Adrenal gland (tissue), 12 donors: ENCODE measurements around the gene PCDHGA6. TPM values are rescaled to one million over a fixed set of nuclear protein-coding genes. Genes with fewer than 3 reads are reported as not detected.
"Not testable (repeated sequence)": the region's sequence is repeated elsewhere in the genome, so short reads cannot be mapped to it uniquely, and the experiment has no call there.

ENCODE experiments used
- DNase-seq, 7 donors: peaks; one replicate each; pipeline ENCODE4 v3.0.0-alpha.2; 2019 to 2020
- H3K27ac ChIP-seq, 5 donors: fragments of 200-600 bp; sonication (generic) in 4 of 5; 1 replicate in 3 of 5; 2 replicates in 2 of 5; pipeline versions ENCODE4 v1.5.1 to v1.8.0; 2016 to 2020; ENCODE audit warnings: mild to moderate bottlenecking in 1 of 5
- H3K27me3 ChIP-seq: fragments of 200-600 bp; 2 replicates; pipeline ENCODE4 v1.8.0; 2021
- H3K36me3 ChIP-seq, 2 donors: fragments of 200-600 bp; replicated peaks in 1 of 2; 1 replicate in 1 of 2; 2 replicates in 1 of 2; pipeline versions ENCODE4 v1.5.1 to v1.8.0; 2018 to 2022
- H3K4me1 ChIP-seq, 2 donors: fragments of 200-600 bp; replicated peaks in 1 of 2; 1 replicate in 1 of 2; 2 replicates in 1 of 2; pipeline versions ENCODE4 v1.5.1 to v1.8.0; 2018 to 2021
- H3K4me3 ChIP-seq, 4 donors: fragments of 200-600 bp; sonication (generic) in 3 of 4; one replicate each; pipeline ENCODE4 v1.5.1; 2016 to 2018
- H3K9me3 ChIP-seq, 3 donors: fragments of 200-600 bp; sonication (generic) in 1 of 3; replicated peaks in 1 of 3; 1 replicate in 2 of 3; 2 replicates in 1 of 3; pipeline versions ENCODE4 v1.5.1 to v1.8.0; 2016 to 2021
- POLR2A ChIP-seq, 2 donors: fragments of 450-650 bp; IDR thresholded peaks; one replicate each; pipeline ENCODE4 v1.6.1; 2017; ENCODE audit warnings: antibody characterized with exemption in 2 of 2, mild to moderate bottlenecking in 2 of 2, moderate library complexity in 1 of 2
- WGBS, 4 donors: extraction: QIAGEN DNeasy Blood & Tissue Kit in 2 of 4; methylation state at CpG; one replicate each; pipeline versions ENCODE4 v1.1.5 to v1.1.7; 2013 to 2017; 5-methylcytosine and 5-hydroxymethylcytosine counted together
- intact Hi-C, 2 donors: fragments of 100-400 bp; cut with DNase I; formaldehyde crosslinking; loops; one replicate each; pipeline versions ENCODE4 v1.14.1 to v1.15.0; 2022 to 2023
- polyA plus RNA-seq, 3 donors: library from polyadenylated mRNA; stranded (reverse); fragments of 200-250 nt in 2 of 3; fragments of 350-450 nt in 1 of 3; fragmentation: Illumina TruSeq in 1 of 3; extraction: RNeasy Lipid Tissue Mini Kit (QIAGEN cat#74804) in 1 of 3; gene quantifications; one replicate each; pipeline ENCODE4 v1.2.3, GENCODE V29; 2013 to 2014
- total RNA-seq, 9 donors: library from RNA; depleted of rRNA in 4 of 9; stranded (reverse); fragments of >200 nt in 4 of 9; fragments of 120-200 nt in 1 of 9; fragmentation: NEBNext Ultra II Directional in 1 of 9; extraction: Animal tissue kit (Norgen Biotek cat#: 25700) in 1 of 9; gene quantifications; one replicate each; pipeline versions ENCODE4 v1.1.0 to v1.2.4, GENCODE V29; 2013 to 2023
- TF ChIP-seq, protein P1 (sequence below), 6 experiments: fragments of 450-650 bp in 4 of 6; fragments of 200-600 bp in 2 of 6; sonication (generic) in 1 of 6; IDR thresholded peaks; 1 replicate in 5 of 6; 2 replicates in 1 of 6; pipeline versions ENCODE4 v1.5.1 to v1.8.0; 2016 to 2021; ENCODE audit warnings: antibody characterized with exemption in 6 of 6, mild to moderate bottlenecking in 2 of 6, moderate library complexity in 1 of 6
- donor health status: healthy with polysubstance abuse.
- donor health status: Bipolar disorder and iron deficiency.
- donor health status: DM: yes; HTN: yes; CAD: no.
- donor health status: DM: no; HTN: no; CAD: no.
- donor health status: DM: no; HTN: no; CAD: no.
- donor health status: DM: yes; HTN: yes; CAD: no.

The PCDHGA6 gene
- total and polyA plus RNA-seq, 12 donors = 0.57 to 6.6 (median 2.8) TPM

DNA sequence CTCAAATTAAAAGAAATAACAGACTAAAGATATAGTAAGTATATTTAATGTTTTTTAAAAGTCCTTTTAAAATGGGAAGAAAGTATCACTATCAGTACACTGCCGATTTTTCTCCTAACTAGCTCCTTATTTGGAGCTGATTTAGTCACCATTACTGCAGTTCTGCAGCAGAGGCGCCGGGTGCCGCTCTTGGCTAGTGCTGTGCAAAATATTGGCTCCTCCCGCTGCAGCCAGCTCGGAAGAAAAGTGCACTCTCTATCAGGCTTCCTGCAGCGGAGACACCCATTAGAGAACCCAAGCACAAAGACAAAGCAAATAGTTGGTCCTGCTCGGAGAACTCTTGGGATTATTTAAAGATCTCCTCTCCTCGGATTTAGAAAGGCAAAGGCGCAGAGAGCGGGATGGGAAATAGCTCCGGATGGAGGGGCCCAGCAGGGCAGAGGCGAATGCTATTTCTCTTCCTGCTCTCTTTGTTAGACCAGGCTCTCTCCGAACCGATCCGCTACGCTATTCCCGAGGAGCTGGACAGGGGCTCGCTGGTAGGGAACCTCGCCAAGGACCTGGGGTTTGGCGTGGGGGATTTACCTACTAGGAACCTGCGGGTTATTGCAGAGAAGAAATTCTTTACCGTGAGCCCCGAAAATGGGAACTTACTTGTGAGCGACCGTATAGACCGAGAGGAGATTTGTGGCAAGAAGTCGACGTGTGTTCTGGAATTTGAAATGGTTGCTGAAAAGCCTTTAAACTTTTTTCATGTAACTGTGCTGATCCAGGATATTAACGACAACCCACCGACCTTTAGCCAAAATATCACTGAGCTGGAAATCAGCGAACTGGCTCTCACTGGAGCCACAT lies 3.5 kb upstream of the PCDHGA6 start, which contains the start of gene PCDHGB3:
Gene PCDHGB3, plus strand, starts transcription at position 249 of the 855 bp plus-strand sequence. Its CDS starts 153 bp downstream, at position 402.
- H3K27ac ChIP-seq = no peak within 1 kb of the TSS
- H3K4me1 ChIP-seq = no peaks in the 10 kb centered on the region
- H3K36me3 ChIP-seq = no peaks in the 10 kb centered on the region
- H3K9me3 ChIP-seq = peaks cover 4 to 51% (median 4%) of the 10 kb centered on the region in 3 donors
- 13 to 25% (median 18%) methylated on average over 29 to 32 of the region's 32 CpGs for WGBS, 4 donors
- H3K4me3 ChIP-seq = peak within 1 kb of the TSS in 1 of 4 donors; percentile 34
- intact Hi-C loops = no loop called here
- no peaks in the 10 kb centered on the region for H3K27me3 ChIP-seq
- TF ChIP-seq POLR2A (IDR thresholded peaks at IDR 0.05) = no peak
- TF ChIP-seq, protein P1, sequence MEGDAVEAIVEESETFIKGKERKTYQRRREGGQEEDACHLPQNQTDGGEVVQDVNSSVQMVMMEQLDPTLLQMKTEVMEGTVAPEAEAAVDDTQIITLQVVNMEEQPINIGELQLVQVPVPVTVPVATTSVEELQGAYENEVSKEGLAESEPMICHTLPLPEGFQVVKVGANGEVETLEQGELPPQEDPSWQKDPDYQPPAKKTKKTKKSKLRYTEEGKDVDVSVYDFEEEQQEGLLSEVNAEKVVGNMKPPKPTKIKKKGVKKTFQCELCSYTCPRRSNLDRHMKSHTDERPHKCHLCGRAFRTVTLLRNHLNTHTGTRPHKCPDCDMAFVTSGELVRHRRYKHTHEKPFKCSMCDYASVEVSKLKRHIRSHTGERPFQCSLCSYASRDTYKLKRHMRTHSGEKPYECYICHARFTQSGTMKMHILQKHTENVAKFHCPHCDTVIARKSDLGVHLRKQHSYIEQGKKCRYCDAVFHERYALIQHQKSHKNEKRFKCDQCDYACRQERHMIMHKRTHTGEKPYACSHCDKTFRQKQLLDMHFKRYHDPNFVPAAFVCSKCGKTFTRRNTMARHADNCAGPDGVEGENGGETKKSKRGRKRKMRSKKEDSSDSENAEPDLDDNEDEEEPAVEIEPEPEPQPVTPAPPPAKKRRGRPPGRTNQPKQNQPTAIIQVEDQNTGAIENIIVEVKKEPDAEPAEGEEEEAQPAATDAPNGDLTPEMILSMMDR (IDR thresholded peaks at IDR 0.05) = peak in 3 of 6 experiments; percentile 25 to 31 (median 25)
- peak in 2 of 7 donors; percentile 23 to 29 for DNase-seq

DNA sequence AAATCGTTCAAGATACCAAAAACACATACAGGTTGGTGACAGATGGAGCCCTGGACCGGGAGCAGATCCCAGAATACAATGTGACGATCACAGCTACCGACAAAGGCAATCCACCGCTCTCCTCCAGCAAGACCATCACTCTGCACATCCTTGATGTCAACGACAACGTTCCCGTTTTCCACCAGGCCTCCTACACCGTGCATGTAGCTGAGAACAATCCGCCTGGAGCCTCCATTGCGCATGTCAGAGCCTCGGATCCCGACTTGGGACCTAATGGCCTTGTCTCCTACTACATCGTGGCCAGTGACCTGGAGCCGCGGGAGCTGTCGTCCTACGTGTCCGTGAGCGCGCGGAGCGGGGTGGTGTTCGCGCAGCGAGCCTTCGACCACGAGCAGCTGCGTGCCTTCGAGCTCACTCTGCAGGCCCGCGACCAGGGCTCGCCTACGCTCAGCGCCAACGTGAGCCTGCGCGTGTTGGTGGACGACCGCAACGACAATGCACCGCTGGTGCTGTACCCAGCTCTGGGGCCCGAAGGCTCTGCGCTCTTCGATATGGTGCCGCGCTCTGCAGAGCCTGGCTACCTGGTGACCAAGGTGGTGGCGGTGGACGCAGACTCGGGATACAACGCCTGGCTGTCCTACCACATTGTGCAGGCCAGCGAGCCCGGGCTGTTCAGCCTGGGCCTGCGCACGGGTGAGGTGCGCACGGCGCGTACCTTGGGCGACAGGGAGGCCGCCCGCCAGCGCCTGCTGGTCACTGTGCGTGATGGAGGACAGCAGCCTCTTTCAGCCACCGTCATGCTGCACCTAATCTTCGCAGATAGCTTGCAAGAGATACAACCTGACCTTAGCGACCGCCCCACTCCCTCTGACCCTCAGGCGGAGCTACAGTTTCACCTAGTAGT lies 1.9 kb upstream of the PCDHGA6 start:
- no peak overlapping the region for H3K27ac ChIP-seq
- H3K9me3 ChIP-seq = peaks cover 2 to 37% (median 4%) of the 10 kb centered on the region in 3 donors
- no peak overlapping the region for H3K4me3 ChIP-seq
- H3K4me1 ChIP-seq = no peaks in the 10 kb centered on the region
- DNase-seq = no peak
- TF ChIP-seq, protein P1 (IDR thresholded peaks at IDR 0.05) = no peak
- no peak for TF ChIP-seq POLR2A (IDR thresholded peaks at IDR 0.05)
- H3K27me3 ChIP-seq = no peaks in the 10 kb centered on the region
- 26 to 32% (median 27%) methylated on average over 8 to 69 of the region's 69 CpGs for WGBS, 4 donors
- H3K36me3 ChIP-seq = no peaks in the 10 kb centered on the region
- intact Hi-C loops = no loop called here

DNA sequence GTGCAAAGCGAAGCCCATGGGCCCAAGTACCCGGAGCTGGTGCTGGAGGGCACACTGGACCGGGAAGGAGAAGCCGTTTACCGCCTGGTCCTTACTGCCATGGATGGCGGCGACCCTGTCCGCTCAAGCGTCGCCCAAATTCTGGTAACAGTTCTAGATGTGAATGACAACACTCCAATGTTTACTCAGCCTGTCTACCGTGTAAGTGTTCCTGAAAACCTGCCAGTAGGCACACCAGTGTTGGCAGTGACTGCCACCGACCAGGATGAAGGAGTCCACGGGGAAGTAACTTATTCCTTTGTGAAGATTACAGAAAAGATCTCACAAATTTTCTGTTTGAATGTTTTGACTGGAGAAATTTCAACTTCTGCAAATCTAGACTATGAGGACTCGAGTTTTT lies 936 bp downstream of the PCDHGA6 start:
- no peaks in the 10 kb centered on the region for H3K36me3 ChIP-seq
- H3K4me1 ChIP-seq = no peaks in the 10 kb centered on the region
- no peaks in the 10 kb centered on the region for H3K27me3 ChIP-seq
- H3K4me3 ChIP-seq = peak overlapping the region in 1 of 4 donors; percentile 7
- 50 to 67% (median 59%) methylated on average over 14 of the region's 14 CpGs for WGBS, 4 donors
- no peak overlapping the region for H3K27ac ChIP-seq
- no peak for TF ChIP-seq POLR2A (IDR thresholded peaks at IDR 0.05)
- TF ChIP-seq, protein P1 (IDR thresholded peaks at IDR 0.05) = no peak
- intact Hi-C loops = no loop called here
- peaks cover 4 to 41% (median 8%) of the 10 kb centered on the region in 3 donors for H3K9me3 ChIP-seq
- DNase-seq = no peak

DNA sequence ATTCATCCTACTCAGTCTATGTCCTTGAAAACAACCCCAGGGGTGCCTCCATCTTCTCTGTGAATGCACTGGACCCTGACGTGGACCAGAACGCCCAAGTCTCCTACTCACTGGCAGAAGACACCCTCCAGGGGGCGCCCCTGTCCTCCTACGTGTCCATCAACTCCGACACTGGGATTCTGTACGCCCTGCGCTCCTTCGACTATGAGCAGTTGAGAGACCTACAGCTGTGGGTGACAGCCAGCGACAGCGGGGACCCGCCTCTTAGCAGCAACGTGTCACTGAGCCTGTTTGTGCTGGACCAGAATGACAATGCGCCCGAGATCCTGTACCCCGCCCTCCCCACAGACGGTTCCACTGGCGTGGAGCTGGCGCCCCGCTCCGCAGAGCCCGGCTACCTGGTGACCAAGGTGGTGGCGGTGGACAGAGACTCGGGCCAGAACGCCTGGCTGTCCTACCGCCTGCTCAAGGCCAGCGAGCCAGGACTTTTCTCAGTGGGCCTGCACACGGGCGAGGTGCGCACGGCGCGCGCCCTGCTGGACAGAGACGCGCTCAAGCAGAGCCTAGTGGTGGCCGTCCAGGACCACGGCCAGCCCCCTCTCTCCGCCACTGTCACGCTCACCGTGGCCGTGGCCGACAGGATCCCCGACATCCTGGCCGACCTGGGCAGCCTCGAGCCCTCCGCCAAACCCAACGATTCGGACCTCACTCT lies 1.9 kb downstream of the PCDHGA6 start:
- peaks cover 4 to 41% (median 8%) of the 10 kb centered on the region in 3 donors for H3K9me3 ChIP-seq
- intact Hi-C loops, H3K27me3 ChIP-seq, H3K36me3 ChIP-seq, H3K4me3 ChIP-seq, H3K4me1 ChIP-seq, H3K27ac ChIP-seq, DNase-seq: not testable (repeated sequence)
- 42 to 50% (median 47%) methylated on average over 2 to 39 of the region's 48 CpGs for WGBS, 4 donors
